OCI-LY1 (cell line): ENCODE data around the gene SORCS3.

Source experiments
- H2AFZ ChIP-seq: fragments of 200-600 bp; sonication (generic), shearing (Covaris generic); 2 replicates; pipeline ENCODE4 v1.6.0; 2014; ENCODE audit warnings: antibody characterized with exemption, mild to moderate bottlenecking, low read length
- H3F3A ChIP-seq: fragments of 200-600 bp; sonication (generic), shearing (Covaris generic); 2 replicates; pipeline ENCODE4 v1.6.0; 2014; ENCODE audit warnings: mild to moderate bottlenecking, antibody characterized with exemption, low read length, moderate library complexity; ENCODE audit not compliant: insufficient read depth
- H3K27ac ChIP-seq: fragments of 200-600 bp; sonication (generic); 2 replicates; pipeline ENCODE4 v1.5.1; 2014; ENCODE audit warnings: low read length, mixed run types, mild to moderate bottlenecking, low read depth; ENCODE audit not compliant: poor library complexity, severe bottlenecking
- H3K27me3 ChIP-seq: fragments of 200-600 bp; sonication (generic); 2 replicates; pipeline ENCODE4 v1.6.0; 2014; ENCODE audit warnings: antibody characterized with exemption, mild to moderate bottlenecking, low read length, moderate library complexity; ENCODE audit not compliant: insufficient read depth
- H3K36me3 ChIP-seq: fragments of 200-600 bp; sonication (generic); 2 replicates; pipeline ENCODE4 v1.6.1; 2014; ENCODE audit warnings: mild to moderate bottlenecking, antibody characterized with exemption, low read length, moderate library complexity, mixed read lengths; ENCODE audit not compliant: insufficient read depth
- H3K4me1 ChIP-seq: fragments of 200-600 bp; sonication (generic); 2 replicates; pipeline ENCODE4 v1.5.1; 2014; ENCODE audit warnings: mild to moderate bottlenecking, low read length, moderate library complexity; ENCODE audit not compliant: insufficient read depth, severe bottlenecking
- H3K4me2 ChIP-seq: fragments of 200-600 bp; sonication (generic), shearing (Covaris generic); 2 replicates; pipeline ENCODE4 v1.6.1; 2014; ENCODE audit warnings: low read length
- H3K4me3 ChIP-seq: fragments of 200-600 bp; sonication (generic); 2 replicates; pipeline ENCODE4 v1.5.1; 2014; ENCODE audit warnings: low read length, low read depth, mild to moderate bottlenecking, mixed read lengths; ENCODE audit not compliant: poor library complexity, severe bottlenecking
- H3K79me2 ChIP-seq: fragments of 200-600 bp; shearing (Covaris generic); 2 replicates; pipeline ENCODE4 v1.6.1; 2016; ENCODE audit warnings: mixed run types, low read length, mixed read lengths; ENCODE audit not compliant: insufficient read depth
- H3K9ac ChIP-seq: fragments of 200-600 bp; sonication (generic), shearing (Covaris generic); 2 replicates; pipeline ENCODE4 v1.6.1; 2014; ENCODE audit warnings: mild to moderate bottlenecking, low read length, mixed read lengths
- H3K9me2 ChIP-seq: fragments of 200-600 bp; sonication (generic), shearing (Covaris generic); 2 replicates; pipeline ENCODE4 v1.6.1; 2014; ENCODE audit warnings: low read depth, mild to moderate bottlenecking, low read length, mixed read lengths
- H3K9me3 ChIP-seq: fragments of 200-600 bp; shearing (Covaris generic); 2 replicates; pipeline ENCODE4 v1.6.1; 2014; ENCODE audit warnings: low read length, mixed read lengths
- H4K20me1 ChIP-seq: fragments of 200-600 bp; sonication (generic), shearing (Covaris generic); 2 replicates; pipeline ENCODE4 v1.6.0; 2016; ENCODE audit warnings: mild to moderate bottlenecking, low read length; ENCODE audit not compliant: insufficient read depth
- CTCF ChIP-seq: fragments of 200-600 bp; sonication (generic), shearing (Covaris generic); IDR thresholded peaks from 2 replicates; pipeline ENCODE4 v1.5.1; 2017; ENCODE audit warnings: mild to moderate bottlenecking, antibody characterized with exemption, low read length, moderate library complexity, mixed read lengths
- EZH2 ChIP-seq: fragments of 200-600 bp; sonication (generic), shearing (Covaris generic); IDR thresholded peaks from 2 replicates; pipeline ENCODE4 v1.8.0; 2017; ENCODE audit warnings: borderline replicate concordance, mixed run types, mild to moderate bottlenecking, antibody characterized with exemption, low read length, moderate library complexity, mixed read lengths

SORCS3 gene

GRCh38 chr10:104767282-104767681 is 126.2 kb downstream of the SORCS3 start:
- Histone ChIP-seq H3K79me2 (no peaks in the 10 kb centered on the region), H3K9me2 (no peaks in the 10 kb centered on the region), H3K4me2 (no peak overlapping the region), H3K27me3 (no peaks in the 10 kb centered on the region), H4K20me1 (no peaks in the 10 kb centered on the region), H3K9ac (no peak overlapping the region), H3K27ac (no peak overlapping the region), H3K4me1 (no peaks in the 10 kb centered on the region), H3K4me3 (no peak overlapping the region), H3K36me3 (no peaks in the 10 kb centered on the region), H2AFZ (no peak overlapping the region), H3K9me3 (no peaks in the 10 kb centered on the region), H3F3A (no peaks in the 10 kb centered on the region)
- TF ChIP-seq CTCF, result no peak
- no peak for TF ChIP-seq EZH2

- H3K4me2 ChIP-seq, result no peak overlapping the region
Measured at GRCh38 chr10:104767745-104768144, 126.7 kb downstream of the SORCS3 start.

GRCh38 chr10:104773105-104773504 is 132.0 kb downstream of the SORCS3 start:
- no peaks in the 10 kb centered on the region for H3K9me2 ChIP-seq
- TF ChIP-seq CTCF (no peak), EZH2 (no peak)
- H3F3A ChIP-seq, result no peaks in the 10 kb centered on the region
- H3K4me2 ChIP-seq, result no peak overlapping the region
- no peak overlapping the region for H3K4me3 ChIP-seq
- H3K9me3 ChIP-seq, result no peaks in the 10 kb centered on the region
- H3K4me1 ChIP-seq, result no peaks in the 10 kb centered on the region
- no peaks in the 10 kb centered on the region for H3K27me3 ChIP-seq
- H3K79me2 ChIP-seq, result no peaks in the 10 kb centered on the region
- no peaks in the 10 kb centered on the region for H4K20me1 ChIP-seq
- H2AFZ ChIP-seq, result no peak overlapping the region
- H3K36me3 ChIP-seq, result no peaks in the 10 kb centered on the region
- no peak overlapping the region for H3K9ac ChIP-seq
- H3K27ac ChIP-seq, result no peak overlapping the region

More at GRCh38 chr10:104767745-104768144, 126.7 kb downstream of the SORCS3 start:
- no peaks in the 10 kb centered on the region for H3K36me3 ChIP-seq
- no peaks in the 10 kb centered on the region for H3K27me3 ChIP-seq
- H3K4me3 ChIP-seq, result no peak overlapping the region
- no peak for TF ChIP-seq EZH2
- no peak overlapping the region for H3K27ac ChIP-seq
- H3K9ac ChIP-seq, result no peak overlapping the region
- H3K79me2 ChIP-seq, result no peaks in the 10 kb centered on the region
- H3K9me2 ChIP-seq, result no peaks in the 10 kb centered on the region
- H4K20me1 ChIP-seq, result no peaks in the 10 kb centered on the region
- H3K4me1 ChIP-seq, result no peaks in the 10 kb centered on the region
- no peaks in the 10 kb centered on the region for H3K9me3 ChIP-seq
- no peak overlapping the region for H2AFZ ChIP-seq
- H3F3A ChIP-seq, result no peaks in the 10 kb centered on the region

- Histone ChIP-seq H3K9me3 (no peaks in the 10 kb centered on the region), H2AFZ (no peak overlapping the region), H3K4me1 (no peaks in the 10 kb centered on the region), H3K27ac (no peak overlapping the region), H3K9ac (no peak overlapping the region), H3K4me3 (no peak overlapping the region), H3K27me3 (no peaks in the 10 kb centered on the region), H3F3A (no peaks in the 10 kb centered on the region), H3K9me2 (no peaks in the 10 kb centered on the region), H3K36me3 (no peaks in the 10 kb centered on the region), H3K4me2 (no peak overlapping the region), H3K79me2 (no peaks in the 10 kb centered on the region), H4K20me1 (no peaks in the 10 kb centered on the region)
- TF ChIP-seq CTCF (no peak), EZH2 (no peak)
Measured at GRCh38 chr10:104774234-104774633, 133.1 kb downstream of the SORCS3 start.
